GM12873 (cell line): Measurements from ENCODE around the gene UTS2R.

Experiments
- CTCF ChIP-seq: IDR thresholded peaks from 2 replicates; pipeline ENCODE4 v1.5.1; 2012; ENCODE audit warnings: low read depth, mild to moderate bottlenecking, moderate library complexity, low read length, control low read depth; ENCODE audit not compliant: insufficient read depth; ENCODE audit errors: missing control alignments

UTS2R gene

GRCh38 chr17:82390015-82390859 lies 18.7 kb downstream of the UTS2R start:
- TF ChIP-seq CTCF, result no peak

GRCh38 chr17:82390860-82391435 lies 19.4 kb downstream of the UTS2R start:
- no peak for TF ChIP-seq CTCF

- TF ChIP-seq CTCF, result no peak
These were observed 20.0 kb downstream of the UTS2R start for GRCh38 chr17:82391496-82392066.

- TF ChIP-seq CTCF, result no peak
These were observed 20.8 kb downstream of the UTS2R start for GRCh38 chr17:82392209-82392920.

GRCh38 chr17:82392941-82393340 lies 21.4 kb downstream of the UTS2R start:
- no peak for TF ChIP-seq CTCF

- no peak for TF ChIP-seq CTCF
These were observed 22.7 kb downstream of the UTS2R start for GRCh38 chr17:82394278-82394677.
